Measurements from ENCODE around the gene KIAA0586.
"Not testable (repeated sequence)": the region's sequence is repeated elsewhere in the genome, so short reads cannot be mapped to it uniquely, and the experiment has no call there.

KIAA0586 gene

GRCh38 chr14:58416934-58417333, 10.6 kb upstream of the KIAA0586 start:
- not testable (repeated sequence) for H3K9ac ChIP-seq (ENCODE audit: low read length)
- WGBS: 100% methylated on average over 1 of the region's 1 CpG
- H3K36me3 ChIP-seq (ENCODE audit: control insufficient read depth in 1 of 2, insufficient read depth in 2 of 2, low read depth in 1 of 2, low read length in 2 of 2): peaks cover 22 to 78% of the 10 kb centered on the region in 2 experiments

DNA sequence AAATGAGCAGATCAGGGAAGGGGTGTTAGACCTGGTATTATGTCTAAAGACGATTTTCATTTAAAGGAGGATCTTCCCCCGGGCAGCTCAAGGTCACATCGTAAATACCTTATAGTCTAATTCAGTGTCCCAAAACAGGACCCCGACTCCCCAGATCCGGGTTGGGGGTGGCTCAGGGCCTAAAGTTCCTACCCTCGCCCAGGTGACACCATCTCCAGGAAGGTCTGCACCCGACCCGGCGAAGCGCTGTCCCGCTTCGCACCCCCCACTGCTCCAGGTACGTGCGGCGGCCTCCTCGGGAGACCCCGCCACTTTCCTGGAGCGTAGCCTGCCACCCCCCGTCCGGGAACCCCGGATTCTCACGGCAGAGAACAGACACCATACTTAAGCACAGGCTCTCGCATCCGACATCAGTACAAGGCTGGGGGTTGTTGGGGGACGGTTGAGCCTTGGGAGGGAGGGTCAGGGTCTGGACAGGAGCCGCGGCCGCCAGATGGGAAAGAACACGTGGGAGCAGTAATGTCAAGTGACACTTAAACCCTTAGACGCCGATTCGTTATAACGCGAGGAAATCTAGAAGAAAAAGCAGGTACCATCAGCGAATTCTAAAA, 744 bp upstream of the KIAA0586 start:
- peaks cover 1% of the 10 kb centered on the region for H3K4me1 ChIP-seq (ENCODE audit: control insufficient read depth, insufficient read depth, low read depth, low read length)
- H3K79me1 ChIP-seq (replicated peaks; ENCODE audit: low read length, poor library complexity, severe bottlenecking): peaks cover 8% of the 10 kb centered on the region
- no peak overlapping the region for H2AK5ac ChIP-seq (ENCODE audit: low read length, severe bottlenecking)
- H3K9ac ChIP-seq (ENCODE audit: low read length): peak overlapping the region; percentile 99
- H3K23ac ChIP-seq (ENCODE audit: low read length in 2 of 2): no peak overlapping the region
- H4K91ac ChIP-seq (ENCODE audit: low read length): no peak overlapping the region
- H2BK5ac ChIP-seq (ENCODE audit: low read depth, low read length, poor library complexity, severe bottlenecking): no peak overlapping the region
- H2BK15ac ChIP-seq (ENCODE audit: low read depth, poor library complexity, severe bottlenecking): no peak overlapping the region
- H3K27me3 ChIP-seq (ENCODE audit: control insufficient read depth in 1 of 2, insufficient read depth in 1 of 2, low read length in 2 of 2): no peaks in the 10 kb centered on the region
- no peaks in the 10 kb centered on the region for H3K9me3 ChIP-seq (ENCODE audit: control insufficient read depth, low read length)
- peaks cover 0 to 35% of the 10 kb centered on the region in 2 experiments for H3K36me3 ChIP-seq (ENCODE audit: control insufficient read depth in 1 of 2, insufficient read depth in 2 of 2, low read depth in 1 of 2, low read length in 2 of 2)
- H3K14ac ChIP-seq (ENCODE audit: low read length in 2 of 2): peak overlapping the region in 1 of 2 experiments; percentile 89
- H2BK12ac ChIP-seq (ENCODE audit: low read length in 2 of 2): no peak overlapping the region
- peak overlapping the region; percentile 37 to 74 for H3K18ac ChIP-seq (ENCODE audit: low read depth in 1 of 2, low read length in 2 of 2)
- peak overlapping the region in 1 of 2 experiments; percentile 54 for H3K4ac ChIP-seq (ENCODE audit: low read depth in 1 of 2, low read length in 2 of 2)
- under 1% methylated on average over 30 of the region's 35 CpGs for WGBS
- H2BK120ac ChIP-seq (ENCODE audit: low read depth, low read length): peak overlapping the region; percentile 24
- H3K27ac ChIP-seq (ENCODE audit: low read length, poor library complexity, severe bottlenecking): peak overlapping the region; percentile 97
- peak overlapping the region; percentile 7 for H2AFZ ChIP-seq (ENCODE audit: low read depth, low read length)
- H3K4me2 ChIP-seq (ENCODE audit: low read length, poor library complexity, severe bottlenecking): peak overlapping the region; percentile 89
- H4K8ac ChIP-seq (ENCODE audit: low read length): peak overlapping the region; percentile 89
- H3K4me3 ChIP-seq (ENCODE audit: insufficient read depth in 1 of 2, low read depth in 1 of 2, low read length in 2 of 2): peak overlapping the region; percentile 86 to 90
- DNase-seq: no peak

More at GRCh38 chr14:58416934-58417333, 10.6 kb upstream of the KIAA0586 start:
- H3K4me2 ChIP-seq (ENCODE audit: low read length, poor library complexity, severe bottlenecking); H3K4me3 ChIP-seq (ENCODE audit: insufficient read depth in 1 of 2, low read depth in 1 of 2, low read length in 2 of 2); DNase-seq; H3K14ac ChIP-seq (ENCODE audit: low read length in 2 of 2); H3K18ac ChIP-seq (ENCODE audit: low read depth in 1 of 2, low read length in 2 of 2); H2BK120ac ChIP-seq (ENCODE audit: low read depth, low read length); H2AK5ac ChIP-seq (ENCODE audit: low read length, severe bottlenecking); H2AFZ ChIP-seq (ENCODE audit: low read depth, low read length); H4K91ac ChIP-seq (ENCODE audit: low read length); H4K8ac ChIP-seq (ENCODE audit: low read length); H3K4me1 ChIP-seq (ENCODE audit: control insufficient read depth, insufficient read depth, low read depth, low read length); H3K23ac ChIP-seq (ENCODE audit: low read length in 2 of 2); H2BK5ac ChIP-seq (ENCODE audit: low read depth, low read length, poor library complexity, severe bottlenecking); H3K27ac ChIP-seq (ENCODE audit: low read length, poor library complexity, severe bottlenecking); H3K27me3 ChIP-seq (ENCODE audit: control insufficient read depth in 1 of 2, insufficient read depth in 1 of 2, low read length in 2 of 2); H3K4ac ChIP-seq (ENCODE audit: low read depth in 1 of 2, low read length in 2 of 2); H2BK12ac ChIP-seq (ENCODE audit: low read length in 2 of 2); H2BK15ac ChIP-seq (ENCODE audit: low read depth, poor library complexity, severe bottlenecking): not testable (repeated sequence)
- Histone ChIP-seq H3K9me3 (ENCODE audit: control insufficient read depth, low read length) (peaks cover 10% of the 10 kb centered on the region), H3K79me1 (replicated peaks; ENCODE audit: low read length, poor library complexity, severe bottlenecking) (peaks cover 15% of the 10 kb centered on the region)

- H3K4me3 ChIP-seq (ENCODE audit: insufficient read depth in 1 of 2, low read depth in 1 of 2, low read length in 2 of 2): peak overlapping the region; percentile 36 to 90
- H4K8ac ChIP-seq (ENCODE audit: low read length): no peak overlapping the region
- peaks cover 6 to 35% of the 10 kb centered on the region in 2 experiments for H3K36me3 ChIP-seq (ENCODE audit: control insufficient read depth in 1 of 2, insufficient read depth in 2 of 2, low read depth in 1 of 2, low read length in 2 of 2)
- H3K4me1 ChIP-seq (ENCODE audit: control insufficient read depth, insufficient read depth, low read depth, low read length): peaks cover 1% of the 10 kb centered on the region
- no peaks in the 10 kb centered on the region for H3K9me3 ChIP-seq (ENCODE audit: control insufficient read depth, low read length)
- no peak overlapping the region for H4K91ac ChIP-seq (ENCODE audit: low read length)
- no peak overlapping the region for H2AK5ac ChIP-seq (ENCODE audit: low read length, severe bottlenecking)
- no peaks in the 10 kb centered on the region for H3K27me3 ChIP-seq (ENCODE audit: control insufficient read depth in 1 of 2, insufficient read depth in 1 of 2, low read length in 2 of 2)
- no peak overlapping the region for H3K4ac ChIP-seq (ENCODE audit: low read depth in 1 of 2, low read length in 2 of 2)
- peak overlapping the region; percentile 33 for H3K27ac ChIP-seq (ENCODE audit: low read length, poor library complexity, severe bottlenecking)
- no peak overlapping the region for H2BK120ac ChIP-seq (ENCODE audit: low read depth, low read length)
- peak; percentile 79 for DNase-seq
- no peak overlapping the region for H2BK15ac ChIP-seq (ENCODE audit: low read depth, poor library complexity, severe bottlenecking)
- H2AFZ ChIP-seq (ENCODE audit: low read depth, low read length): no peak overlapping the region
- H3K23ac ChIP-seq (ENCODE audit: low read length in 2 of 2): no peak overlapping the region
- H2BK12ac ChIP-seq (ENCODE audit: low read length in 2 of 2): no peak overlapping the region
- no peak overlapping the region for H3K18ac ChIP-seq (ENCODE audit: low read depth in 1 of 2, low read length in 2 of 2)
- H2BK5ac ChIP-seq (ENCODE audit: low read depth, low read length, poor library complexity, severe bottlenecking): no peak overlapping the region
- H3K4me2 ChIP-seq (ENCODE audit: low read length, poor library complexity, severe bottlenecking): peak overlapping the region; percentile 56
- H3K14ac ChIP-seq (ENCODE audit: low read length in 2 of 2): no peak overlapping the region
- peaks cover 7% of the 10 kb centered on the region for H3K79me1 ChIP-seq (replicated peaks; ENCODE audit: low read length, poor library complexity, severe bottlenecking)
- peak overlapping the region; percentile 99 for H3K9ac ChIP-seq (ENCODE audit: low read length)
- whole genome bisulfite sequencing: under 1% methylated on average over 4 of the region's 10 CpGs
These were observed 682 bp downstream of the KIAA0586 start for GRCh38 chr14:58428118-58428683.

DNA sequence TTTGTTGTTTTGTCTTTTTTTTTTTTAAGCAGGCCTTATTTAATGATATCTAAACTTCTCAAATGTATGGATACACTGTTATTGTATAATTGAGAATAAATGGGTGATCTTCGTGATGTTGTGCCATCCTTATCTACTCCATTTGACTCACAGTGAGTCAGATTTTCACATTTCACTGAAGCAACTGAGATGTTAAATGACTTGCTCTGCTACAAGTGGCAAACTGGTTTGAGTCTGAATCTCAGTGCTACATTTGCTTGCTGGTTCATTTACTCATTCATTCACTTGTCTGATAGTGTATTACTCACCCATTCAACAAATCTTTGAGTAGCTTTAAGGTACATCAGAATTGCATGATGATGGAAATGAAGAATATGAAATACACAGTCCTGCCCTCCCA, 2.6 kb downstream of the KIAA0586 start:
- no peak overlapping the region for H3K4me2 ChIP-seq (ENCODE audit: low read length, poor library complexity, severe bottlenecking)
- no peak overlapping the region for H2AK5ac ChIP-seq (ENCODE audit: low read length, severe bottlenecking)
- no peak overlapping the region for H2BK120ac ChIP-seq (ENCODE audit: low read depth, low read length)
- no peaks in the 10 kb centered on the region for H3K9me3 ChIP-seq (ENCODE audit: control insufficient read depth, low read length)
- no peak overlapping the region for H2BK12ac ChIP-seq (ENCODE audit: low read length in 2 of 2)
- H3K4me1 ChIP-seq (ENCODE audit: control insufficient read depth, insufficient read depth, low read depth, low read length): peaks cover 1% of the 10 kb centered on the region
- peak overlapping the region; percentile 99 for H3K9ac ChIP-seq (ENCODE audit: low read length)
- no peak overlapping the region for H3K14ac ChIP-seq (ENCODE audit: low read length in 2 of 2)
- no peak overlapping the region for H4K8ac ChIP-seq (ENCODE audit: low read length)
- H3K79me1 ChIP-seq (replicated peaks; ENCODE audit: low read length, poor library complexity, severe bottlenecking): peaks cover 5% of the 10 kb centered on the region
- H3K36me3 ChIP-seq (ENCODE audit: control insufficient read depth in 1 of 2, insufficient read depth in 2 of 2, low read depth in 1 of 2, low read length in 2 of 2): peaks cover 6 to 44% of the 10 kb centered on the region in 2 experiments
- H3K23ac ChIP-seq (ENCODE audit: low read length in 2 of 2): no peak overlapping the region
- no peaks in the 10 kb centered on the region for H3K27me3 ChIP-seq (ENCODE audit: control insufficient read depth in 1 of 2, insufficient read depth in 1 of 2, low read length in 2 of 2)
- H2BK15ac ChIP-seq (ENCODE audit: low read depth, poor library complexity, severe bottlenecking): no peak overlapping the region
- no peak overlapping the region for H4K91ac ChIP-seq (ENCODE audit: low read length)
- peak; percentile 78 for DNase-seq
- H3K4ac ChIP-seq (ENCODE audit: low read depth in 1 of 2, low read length in 2 of 2): no peak overlapping the region
- H2BK5ac ChIP-seq (ENCODE audit: low read depth, low read length, poor library complexity, severe bottlenecking): no peak overlapping the region
- H3K18ac ChIP-seq (ENCODE audit: low read depth in 1 of 2, low read length in 2 of 2): no peak overlapping the region
- 20% methylated on average over 1 of the region's 1 CpG for WGBS
- H3K27ac ChIP-seq (ENCODE audit: low read length, poor library complexity, severe bottlenecking): no peak overlapping the region
- H2AFZ ChIP-seq (ENCODE audit: low read depth, low read length): no peak overlapping the region
- no peak overlapping the region for H3K4me3 ChIP-seq (ENCODE audit: insufficient read depth in 1 of 2, low read depth in 1 of 2, low read length in 2 of 2)

Measured in mesenchymal stem cell (in vitro differentiated cells and primary cell).